Measurements from ENCODE around the gene POT1. TPM values are rescaled to one million over a fixed set of nuclear protein-coding genes. Genes with fewer than 3 reads are reported as not detected.
A peak's percentile ranks its signal among the peaks of the same experiment; 100 is the strongest.

Gene POT1
- total RNA-seq, 1 donor from 2014 or later = 22.9 TPM

- no peak for DNase-seq (ENCODE audit: low read depth)
Measured at GRCh38 chr7:124912972-124913371, 16.7 kb downstream of the POT1 start.

- no peak for DNase-seq (ENCODE audit: low read depth)
Measured at GRCh38 chr7:124909808-124910207, 19.8 kb downstream of the POT1 start.

- no peak for DNase-seq (ENCODE audit: low read depth)
Measured at GRCh38 chr7:124908259-124908658, 21.4 kb downstream of the POT1 start.

GRCh38 chr7:124907490-124907889 is 22.1 kb downstream of the POT1 start:
- no peak for DNase-seq (ENCODE audit: low read depth)

GRCh38 chr7:124898531-124898930 is 31.1 kb downstream of the POT1 start:
- no peak for DNase-seq (ENCODE audit: low read depth)

- DNase-seq (ENCODE audit: low read depth) = no peak
Measured at GRCh38 chr7:124896001-124896400, 33.6 kb downstream of the POT1 start.

- no peak for DNase-seq (ENCODE audit: low read depth)
Measured at GRCh38 chr7:124893140-124893827, 36.3 kb downstream of the POT1 start.

- no peak for DNase-seq (ENCODE audit: low read depth)
Measured at GRCh38 chr7:124887247-124887646, 42.4 kb downstream of the POT1 start.

- DNase-seq (ENCODE audit: low read depth) = no peak
Measured at GRCh38 chr7:124881981-124882380, 47.6 kb downstream of the POT1 start.

- no peak for DNase-seq (ENCODE audit: low read depth)
Measured at GRCh38 chr7:124879771-124880170, 49.9 kb downstream of the POT1 start.

- DNase-seq (ENCODE audit: low read depth) = no peak
Measured at GRCh38 chr7:124879103-124879502, 50.5 kb downstream of the POT1 start.

- no peak for DNase-seq (ENCODE audit: low read depth)
Measured at GRCh38 chr7:124874644-124875163, 54.9 kb downstream of the POT1 start.

- DNase-seq (ENCODE audit: low read depth) = no peak
Measured at GRCh38 chr7:124857672-124858235, 71.9 kb downstream of the POT1 start.

GRCh38 chr7:124856299-124856888 is 73.2 kb downstream of the POT1 start:
- peak; percentile 54 for DNase-seq (ENCODE audit: low read depth)

- no peak for DNase-seq (ENCODE audit: low read depth)
Measured at GRCh38 chr7:124843336-124843735, 86.3 kb downstream of the POT1 start.

GRCh38 chr7:124840435-124840834 is 89.2 kb downstream of the POT1 start:
- DNase-seq (ENCODE audit: low read depth) = no peak

GRCh38 chr7:124839687-124840086 is 89.9 kb downstream of the POT1 start:
- DNase-seq (ENCODE audit: low read depth) = no peak

- no peak for DNase-seq (ENCODE audit: low read depth)
Measured at GRCh38 chr7:124836173-124836572, 93.5 kb downstream of the POT1 start.

- no peak for DNase-seq (ENCODE audit: low read depth)
Measured at GRCh38 chr7:124818807-124819206, 110.8 kb downstream of the POT1 start.

GRCh38 chr7:124813994-124814798 is 115.4 kb downstream of the POT1 start:
- DNase-seq (ENCODE audit: low read depth) = no peak

GRCh38 chr7:124812764-124813163 is 116.9 kb downstream of the POT1 start:
- DNase-seq (ENCODE audit: low read depth) = no peak

GRCh38 chr7:124811341-124811740 is 118.3 kb downstream of the POT1 start:
- no peak for DNase-seq (ENCODE audit: low read depth)

Measured in myocyte (in vitro differentiated cells).